Ishikawa (cell line): Measurements from ENCODE around the gene CSRNP2.

Source experiments
- CEBPB ChIP-seq: IDR thresholded peaks from 2 replicates; pipeline ENCODE4 v1.6.1; 2012
- CREB1 ChIP-seq: IDR thresholded peaks from 2 replicates; pipeline ENCODE4 v1.6.1; 2012; ENCODE audit warnings: low read depth
- EGR1 ChIP-seq: IDR thresholded peaks from 2 replicates; pipeline ENCODE4 v1.6.1; 2012
- EP300 ChIP-seq: IDR thresholded peaks from 2 replicates; pipeline ENCODE4 v1.6.1; 2012; ENCODE audit warnings: borderline replicate concordance
- FOXM1 ChIP-seq: IDR thresholded peaks from 2 replicates; pipeline ENCODE4 v1.6.1; 2012; ENCODE audit warnings: low read depth, borderline replicate concordance
- NFIC ChIP-seq: IDR thresholded peaks from 2 replicates; pipeline ENCODE4 v1.6.1; 2012
- RAD21 ChIP-seq: IDR thresholded peaks from 2 replicates; pipeline ENCODE4 v1.6.1; 2012; ENCODE audit warnings: low read depth
- TAF1 ChIP-seq: IDR thresholded peaks from 2 replicates; pipeline ENCODE4 v1.6.1; 2012; ENCODE audit warnings: low read depth, mild to moderate bottlenecking
- TCF12 ChIP-seq: IDR thresholded peaks from 2 replicates; pipeline ENCODE4 v1.6.1; 2012; ENCODE audit warnings: low read depth
- TEAD4 ChIP-seq: IDR thresholded peaks from 2 replicates; pipeline ENCODE4 v1.6.1; 2012
- YY1 ChIP-seq: IDR thresholded peaks from 2 replicates; pipeline ENCODE4 v1.6.1; 2012; ENCODE audit warnings: low read depth
- ZBTB7A ChIP-seq: IDR thresholded peaks from 2 replicates; pipeline ENCODE4 v1.6.1; 2012; ENCODE audit warnings: low read depth
- TF ChIP-seq, protein P1 (sequence below): IDR thresholded peaks from 2 replicates; pipeline ENCODE4 v1.6.1; 2012
- TF ChIP-seq, protein P2 (sequence below): IDR thresholded peaks from 2 replicates; pipeline ENCODE4 v1.6.1; 2012
- TF ChIP-seq, protein P3 (sequence below): IDR thresholded peaks from 2 replicates; pipeline ENCODE4 v1.6.1; 2012; ENCODE audit warnings: low read depth, mild to moderate bottlenecking

The CSRNP2 gene

DNA sequence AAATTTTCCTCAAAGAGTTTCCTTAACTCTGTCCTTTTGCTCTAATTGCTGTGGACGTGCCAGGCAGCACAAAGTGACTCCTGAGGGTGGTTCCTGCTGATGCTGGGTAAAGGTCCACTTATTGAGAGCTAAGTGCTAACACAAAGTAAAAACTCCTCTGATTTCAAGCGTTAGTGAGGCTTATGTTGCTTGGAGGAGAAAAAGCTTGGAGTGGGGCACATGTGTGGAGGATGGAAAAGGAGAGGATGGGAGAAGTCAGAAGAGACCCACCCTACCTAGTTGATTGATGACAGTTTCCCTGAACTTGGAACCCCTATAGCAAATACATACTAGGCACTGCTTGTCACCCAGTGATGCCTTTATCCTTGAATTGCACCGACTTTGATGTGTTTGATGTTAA lies 47.1 kb downstream of the CSRNP2 start:
- TF ChIP-seq CREB1 (no peak), NFIC (no peak), YY1 (no peak), CEBPB (no peak), TEAD4 (no peak), TCF12 (no peak), TAF1 (no peak), EGR1 (no peak), RAD21 (no peak), EP300 (no peak), ZBTB7A (no peak), FOXM1 (no peak)
- TF ChIP-seq, protein P1, sequence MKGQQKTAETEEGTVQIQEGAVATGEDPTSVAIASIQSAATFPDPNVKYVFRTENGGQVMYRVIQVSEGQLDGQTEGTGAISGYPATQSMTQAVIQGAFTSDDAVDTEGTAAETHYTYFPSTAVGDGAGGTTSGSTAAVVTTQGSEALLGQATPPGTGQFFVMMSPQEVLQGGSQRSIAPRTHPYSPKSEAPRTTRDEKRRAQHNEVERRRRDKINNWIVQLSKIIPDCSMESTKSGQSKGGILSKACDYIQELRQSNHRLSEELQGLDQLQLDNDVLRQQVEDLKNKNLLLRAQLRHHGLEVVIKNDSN = no peak
- TF ChIP-seq, protein P2, sequence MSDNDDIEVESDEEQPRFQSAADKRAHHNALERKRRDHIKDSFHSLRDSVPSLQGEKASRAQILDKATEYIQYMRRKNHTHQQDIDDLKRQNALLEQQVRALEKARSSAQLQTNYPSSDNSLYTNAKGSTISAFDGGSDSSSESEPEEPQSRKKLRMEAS = no peak

DNA sequence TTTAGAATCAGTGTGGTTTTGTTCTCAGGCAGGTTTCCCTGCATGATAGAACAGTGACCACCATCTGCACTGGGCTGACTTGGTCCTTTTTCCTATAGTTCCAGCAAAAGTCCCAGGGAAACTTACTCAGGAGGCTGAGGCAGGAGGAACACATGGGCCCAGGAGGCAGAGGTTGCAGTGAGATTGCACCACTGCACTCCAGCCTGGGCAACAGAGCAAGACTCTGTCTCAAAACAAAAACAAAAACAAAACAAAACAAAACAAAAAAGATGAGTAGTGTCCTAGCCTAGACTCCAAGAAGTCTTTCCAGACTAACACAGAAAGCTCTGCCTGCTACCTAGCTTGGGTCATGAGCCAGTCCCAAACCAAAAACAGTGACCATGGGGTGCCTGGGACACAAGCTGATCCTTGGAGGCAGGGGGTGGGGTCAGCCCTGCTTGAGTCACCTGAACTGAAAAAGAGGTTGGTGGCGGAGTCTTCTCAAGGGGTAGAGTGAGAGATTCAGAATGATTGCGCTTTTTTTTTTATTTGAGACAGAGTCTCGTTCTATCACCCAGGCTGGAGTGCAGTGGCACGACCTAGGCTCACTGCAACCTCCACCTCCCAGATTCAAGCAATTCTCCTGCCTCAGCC lies 49.8 kb downstream of the CSRNP2 start:
- no peak for TF ChIP-seq TEAD4
- TF ChIP-seq RAD21 = no peak
- TF ChIP-seq CREB1 = no peak

DNA sequence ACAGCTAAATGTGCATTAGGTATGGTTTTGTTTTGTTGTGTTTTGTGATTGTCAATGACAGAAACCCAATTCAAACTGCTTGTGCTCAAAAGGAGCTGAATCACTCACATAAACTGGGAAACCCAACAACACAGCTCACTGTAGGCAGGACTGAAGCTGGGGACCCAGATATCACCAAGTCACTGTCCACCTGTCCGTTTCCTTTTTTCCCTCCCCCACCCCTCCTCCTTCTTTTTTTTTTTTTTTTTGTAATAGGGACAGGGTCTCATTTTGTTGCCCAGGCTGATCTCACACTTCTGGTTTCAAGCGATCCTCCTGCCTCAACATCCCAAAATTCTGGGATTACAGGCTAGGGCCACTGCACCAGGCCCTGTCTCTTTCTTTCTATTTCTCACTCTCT lies 50.3 kb downstream of the CSRNP2 start:
- TF ChIP-seq, protein P1 = no peak
- TF ChIP-seq CEBPB (no peak), EP300 (no peak), TCF12 (no peak), TEAD4 (no peak), FOXM1 (no peak), CREB1 (no peak), YY1 (no peak), ZBTB7A (no peak)
- TF ChIP-seq, protein P2 = no peak
- TF ChIP-seq, protein P3, sequence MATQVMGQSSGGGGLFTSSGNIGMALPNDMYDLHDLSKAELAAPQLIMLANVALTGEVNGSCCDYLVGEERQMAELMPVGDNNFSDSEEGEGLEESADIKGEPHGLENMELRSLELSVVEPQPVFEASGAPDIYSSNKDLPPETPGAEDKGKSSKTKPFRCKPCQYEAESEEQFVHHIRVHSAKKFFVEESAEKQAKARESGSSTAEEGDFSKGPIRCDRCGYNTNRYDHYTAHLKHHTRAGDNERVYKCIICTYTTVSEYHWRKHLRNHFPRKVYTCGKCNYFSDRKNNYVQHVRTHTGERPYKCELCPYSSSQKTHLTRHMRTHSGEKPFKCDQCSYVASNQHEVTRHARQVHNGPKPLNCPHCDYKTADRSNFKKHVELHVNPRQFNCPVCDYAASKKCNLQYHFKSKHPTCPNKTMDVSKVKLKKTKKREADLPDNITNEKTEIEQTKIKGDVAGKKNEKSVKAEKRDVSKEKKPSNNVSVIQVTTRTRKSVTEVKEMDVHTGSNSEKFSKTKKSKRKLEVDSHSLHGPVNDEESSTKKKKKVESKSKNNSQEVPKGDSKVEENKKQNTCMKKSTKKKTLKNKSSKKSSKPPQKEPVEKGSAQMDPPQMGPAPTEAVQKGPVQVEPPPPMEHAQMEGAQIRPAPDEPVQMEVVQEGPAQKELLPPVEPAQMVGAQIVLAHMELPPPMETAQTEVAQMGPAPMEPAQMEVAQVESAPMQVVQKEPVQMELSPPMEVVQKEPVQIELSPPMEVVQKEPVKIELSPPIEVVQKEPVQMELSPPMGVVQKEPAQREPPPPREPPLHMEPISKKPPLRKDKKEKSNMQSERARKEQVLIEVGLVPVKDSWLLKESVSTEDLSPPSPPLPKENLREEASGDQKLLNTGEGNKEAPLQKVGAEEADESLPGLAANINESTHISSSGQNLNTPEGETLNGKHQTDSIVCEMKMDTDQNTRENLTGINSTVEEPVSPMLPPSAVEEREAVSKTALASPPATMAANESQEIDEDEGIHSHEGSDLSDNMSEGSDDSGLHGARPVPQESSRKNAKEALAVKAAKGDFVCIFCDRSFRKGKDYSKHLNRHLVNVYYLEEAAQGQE = no peak

DNA sequence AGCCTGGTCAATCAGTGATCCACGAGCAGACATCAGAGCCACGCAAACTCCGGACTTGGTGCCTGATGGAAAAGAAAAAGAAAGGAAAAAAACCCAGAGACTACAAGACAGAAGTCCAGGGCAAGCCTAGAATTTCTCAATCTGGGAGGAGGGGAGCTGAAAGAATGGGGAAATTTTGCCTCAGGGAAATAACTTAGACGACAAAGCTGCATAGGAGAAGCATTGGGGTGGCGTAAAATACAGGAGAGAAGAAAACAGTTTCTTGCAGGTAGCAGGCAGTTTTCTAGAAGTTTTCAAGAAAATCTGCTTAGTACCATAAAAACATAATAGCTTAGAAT lies 54.6 kb downstream of the CSRNP2 start:
- TF ChIP-seq CEBPB (0 out of 2 replicates have a peak, but pooled peaks have one; percentile 30), YY1 (no peak)

DNA sequence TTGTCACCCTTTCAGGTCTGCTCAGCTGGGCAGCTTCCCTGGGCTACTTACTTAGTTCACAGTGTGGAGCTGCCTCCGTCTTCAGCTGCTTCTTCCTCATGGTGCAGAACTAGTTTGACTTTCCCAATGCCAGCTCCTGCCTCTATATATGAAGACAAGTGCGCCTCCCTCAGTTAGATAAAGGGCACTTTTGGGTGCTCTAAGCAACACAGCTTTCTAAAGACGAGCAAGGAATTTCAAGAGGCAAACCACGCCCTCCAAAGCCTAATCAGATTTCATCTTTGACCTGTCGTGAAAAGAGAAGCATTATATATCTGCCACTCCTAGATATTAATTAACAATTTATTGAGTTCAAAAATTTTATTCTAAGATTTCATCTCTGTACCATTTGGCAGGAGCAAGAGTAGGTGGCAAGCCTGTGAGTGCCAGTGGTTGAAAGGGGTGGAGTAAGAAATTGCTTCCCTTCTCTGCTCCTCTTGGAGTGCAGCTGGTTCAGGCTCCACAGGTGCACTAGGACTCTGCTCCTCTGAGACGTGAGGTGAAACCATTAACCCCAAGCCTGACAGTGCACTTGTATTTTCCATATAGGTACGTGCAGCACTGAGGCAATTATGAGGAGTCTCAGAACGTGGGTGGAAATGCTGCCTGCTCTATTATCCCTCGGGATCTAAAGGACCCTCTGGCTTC lies 55.1 kb downstream of the CSRNP2 start:
- TF ChIP-seq ZBTB7A = no peak
- TF ChIP-seq TAF1 = no peak
- TF ChIP-seq, protein P1 = no peak; the same call in 1 of the 2 replicates
- no peak for TF ChIP-seq CREB1
- no peak for TF ChIP-seq TCF12
- TF ChIP-seq EP300 = no peak
- TF ChIP-seq FOXM1 = no peak
- TF ChIP-seq CEBPB = no peak
- TF ChIP-seq, protein P2 = peak; percentile 41; the same call in 1 of the 2 replicates
- TF ChIP-seq RAD21 = peak; percentile 91
- TF ChIP-seq YY1 = no peak
- no peak; the same call in none of the 2 replicates for TF ChIP-seq TEAD4
- TF ChIP-seq NFIC = no peak
- no peak for TF ChIP-seq EGR1
- TF ChIP-seq, protein P3 = no peak
